ENCODE measurements around the gene ANKHD1. TPM values are rescaled to one million over a fixed set of nuclear protein-coding genes. Genes with fewer than 3 reads are reported as not detected.
A peak's percentile ranks its signal among the peaks of the same experiment; 100 is the strongest.

Gene ANKHD1
- total and polyA plus RNA-seq, 4 donors, result 17.0 to 138 (median 94.8) TPM

GRCh38 chr5:140587495-140587894 lies 185.9 kb downstream of the ANKHD1 start:
- Histone ChIP-seq H3K36me3 (ENCODE audit: control insufficient read depth in 1 of 2, insufficient read depth in 2 of 2, low read length in 1 of 2) (no peaks in the 10 kb centered on the region), H3K27ac (ENCODE audit: low read depth in 1 of 2, low read length in 2 of 2) (no peak overlapping the region), H3K9me3 (ENCODE audit: control insufficient read depth, low read length) (no peaks in the 10 kb centered on the region), H3K27me3 (ENCODE audit: control insufficient read depth in 1 of 2, insufficient read depth in 2 of 2, low read length in 1 of 2) (no peaks in the 10 kb centered on the region), H3K4me3 (ENCODE audit: low read length in 2 of 2) (no peak overlapping the region), H3K4me1 (ENCODE audit: control insufficient read depth in 1 of 2, insufficient read depth in 2 of 2, low read length in 2 of 2) (no peaks in the 10 kb centered on the region)
- whole genome bisulfite sequencing, 2 donors, result 93 to 95% methylated on average over 1 of the region's 1 CpG
- intact Hi-C loops (cut with DNase I), result no loop called here
- ATAC-seq (ENCODE audit: low FRiP score) (no peak), DNase-seq (no peak)

DNA sequence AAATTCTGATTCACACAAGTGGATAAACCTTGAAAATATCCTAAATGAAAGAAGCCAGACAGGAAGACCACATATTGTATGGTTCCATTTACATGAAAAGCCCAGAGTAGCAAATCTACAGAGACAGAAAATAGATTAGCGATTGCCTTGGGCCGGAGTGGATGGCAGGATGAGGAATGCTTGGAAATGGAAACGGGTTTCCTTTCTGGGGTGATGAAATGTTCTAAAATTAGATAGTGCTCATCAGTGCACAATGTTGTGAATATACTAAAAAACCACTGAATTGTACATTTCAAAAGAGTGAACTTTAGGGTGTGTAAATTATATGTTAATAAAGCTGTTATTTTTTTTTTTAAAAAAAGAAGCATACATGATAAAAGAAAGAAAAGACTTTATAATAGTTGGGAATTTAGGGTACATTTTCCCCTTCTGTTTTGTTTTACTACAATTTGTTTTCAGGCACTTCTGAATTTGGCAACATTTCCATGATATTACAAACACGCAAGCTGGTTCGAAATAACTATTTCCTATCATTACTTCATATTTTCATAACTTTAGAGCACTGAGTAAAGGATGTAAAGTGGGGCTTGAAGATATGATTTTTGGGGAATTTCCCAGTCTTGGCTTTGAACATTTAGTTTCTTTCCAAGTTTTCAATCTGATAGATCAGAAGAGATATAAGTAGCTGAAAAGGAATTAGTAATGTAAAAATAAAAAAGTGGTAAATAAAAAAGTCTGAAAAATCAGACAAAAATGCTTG lies 186.9 kb downstream of the ANKHD1 start:
- Histone ChIP-seq H3K27me3 (ENCODE audit: control insufficient read depth in 1 of 2, insufficient read depth in 2 of 2, low read length in 1 of 2) (no peaks in the 10 kb centered on the region), H3K27ac (ENCODE audit: low read depth in 1 of 2, low read length in 2 of 2) (no peak overlapping the region), H3K4me3 (ENCODE audit: low read length in 2 of 2) (no peak overlapping the region), H3K36me3 (ENCODE audit: control insufficient read depth in 1 of 2, insufficient read depth in 2 of 2, low read length in 1 of 2) (no peaks in the 10 kb centered on the region), H3K4me1 (ENCODE audit: control insufficient read depth in 1 of 2, insufficient read depth in 2 of 2, low read length in 2 of 2) (no peaks in the 10 kb centered on the region), H3K9me3 (ENCODE audit: control insufficient read depth, low read length) (no peaks in the 10 kb centered on the region)
- intact Hi-C loops (cut with DNase I), result no loop called here
- WGBS, 2 donors, result 17 to 21% methylated on average over 5 of the region's 5 CpGs
- DNase-seq (no peak), ATAC-seq (ENCODE audit: low FRiP score) (peak; percentile 73)

Small RNAs within 50 kb of the gene (microRNA-seq; reads per million reads assigned to microRNA genes)
- gene MIR6831, result 0 reads per million in 2 donors

Other genes with a start within 250 kb of the ANKHD1 start
- gene CYSTM1, start 226.6 kb upstream of the ANKHD1 start, total RNA-seq, result 10 to 100 TPM; 44.7 to 56.5 TPM
- 100 to 1,000 TPM in 1 of 2 donors, 10 to 100 TPM in 1; 73.1 to 179 TPM for gene CYSTM1, start 226.6 kb upstream of the ANKHD1 start, polyA plus RNA-seq
- 10 to 100 TPM; 31.8 to 43.6 TPM for gene PFDN1, start 98.7 kb upstream of the ANKHD1 start, total RNA-seq
- gene PFDN1, start 98.7 kb upstream of the ANKHD1 start, polyA plus RNA-seq, result 10 to 100 TPM; 74.1 to 89.5 TPM
- 10 to 100 TPM; 14.5 to 30.2 TPM for gene HBEGF, start 55.2 kb upstream of the ANKHD1 start, total RNA-seq
- gene HBEGF, start 55.2 kb upstream of the ANKHD1 start, polyA plus RNA-seq, result 1 to 10 TPM; 2.0 to 2.3 TPM
- gene SLC4A9, start 41.6 kb upstream of the ANKHD1 start, total RNA-seq, result not detected
- not detected for gene SLC4A9, start 41.6 kb upstream of the ANKHD1 start, polyA plus RNA-seq
- gene EIF4EBP3, start 145.8 kb downstream of the ANKHD1 start, total RNA-seq, result 10 to 100 TPM in 1 of 2 donors, 1 to 10 TPM in 1; 5.4 to 14.2 TPM
- 10 to 100 TPM; 27.8 to 37.5 TPM for gene EIF4EBP3, start 145.8 kb downstream of the ANKHD1 start, polyA plus RNA-seq
- 10 to 100 TPM; 23.7 to 32.5 TPM for gene SRA1, start 155.6 kb downstream of the ANKHD1 start, total RNA-seq
- gene SRA1, start 155.6 kb downstream of the ANKHD1 start, polyA plus RNA-seq, result 10 to 100 TPM; 23.2 to 49.6 TPM
- gene APBB3, start 162.8 kb downstream of the ANKHD1 start, total RNA-seq, result 10 to 100 TPM; 32.9 to 48.3 TPM
- 10 to 100 TPM; 10.9 to 66.9 TPM for gene APBB3, start 162.8 kb downstream of the ANKHD1 start, polyA plus RNA-seq
- 10 to 100 TPM; 38.9 to 43.4 TPM for gene SLC35A4, start 163.0 kb downstream of the ANKHD1 start, total RNA-seq
- gene SLC35A4, start 163.0 kb downstream of the ANKHD1 start, polyA plus RNA-seq, result 10 to 100 TPM; 24.9 to 25.5 TPM
- gene CD14, start 231.3 kb downstream of the ANKHD1 start, total RNA-seq, result 100 to 1,000 TPM; 104 to 205 TPM
- 100 to 1,000 TPM in 1 of 2 donors, 10 to 100 TPM in 1; 34.9 to 115 TPM for gene CD14, start 231.3 kb downstream of the ANKHD1 start, polyA plus RNA-seq
- gene TMCO6, start 237.6 kb downstream of the ANKHD1 start, total RNA-seq, result 10 to 100 TPM in 1 of 2 donors, 1 to 10 TPM in 1; 8.6 to 11.9 TPM
- gene TMCO6, start 237.6 kb downstream of the ANKHD1 start, polyA plus RNA-seq, result 1 to 10 TPM; 2.9 to 9.4 TPM
- gene NDUFA2, start 245.8 kb downstream of the ANKHD1 start, total RNA-seq, result 10 to 100 TPM; 32.1 to 35.0 TPM
- gene NDUFA2, start 245.8 kb downstream of the ANKHD1 start, polyA plus RNA-seq, result 100 to 1,000 TPM; 114 to 198 TPM
- 10 to 100 TPM; 78.4 to 79.1 TPM for gene IK, start 246.0 kb downstream of the ANKHD1 start, total RNA-seq
- 100 to 1,000 TPM in 1 of 2 donors, 10 to 100 TPM in 1; 90.3 to 104 TPM for gene IK, start 246.0 kb downstream of the ANKHD1 start, polyA plus RNA-seq

Data from aorta (tissue), 5 donors.